Neural crest cell (in vitro differentiated cells): ENCODE measurements around the gene POLR1E. TPM values are rescaled to one million over a fixed set of nuclear protein-coding genes. Genes with fewer than 3 reads are reported as not detected.
A peak's percentile ranks its signal among the peaks of the same experiment; 100 is the strongest.

Experiments used
- DNase-seq: peaks from one replicate; pipeline ENCODE4 v3.0.0; 2021; ENCODE audit warnings: low read depth, mixed read lengths, low spot score
- H3K27ac Mint-ChIP-seq: one replicate; pipeline ENCODE4 v1.8.0; 2021; ENCODE audit warnings: mild to moderate bottlenecking, mixed read lengths; ENCODE audit not compliant: unreplicated experiment
- H3K27me3 Mint-ChIP-seq: 2 replicates; pipeline ENCODE4 v1.8.0; 2021; ENCODE audit warnings: low read depth, mild to moderate bottlenecking, mixed read lengths
- H3K36me3 Mint-ChIP-seq: 2 replicates; pipeline ENCODE4 v1.8.0; 2021; ENCODE audit warnings: low read depth, mild to moderate bottlenecking, mixed read lengths
- H3K4me1 Mint-ChIP-seq: 2 replicates; pipeline ENCODE4 v1.8.0; 2021; ENCODE audit warnings: mixed read lengths
- H3K4me3 Mint-ChIP-seq: one replicate; pipeline ENCODE4 v1.8.0; 2021; ENCODE audit warnings: mild to moderate bottlenecking, mixed read lengths
- H3K9me3 Mint-ChIP-seq: 2 replicates; pipeline ENCODE4 v1.8.0; 2021; ENCODE audit warnings: mixed read lengths
- CTCF ChIP-seq: fragments of 200-600 bp; sonication (generic); conservative IDR thresholded peaks from 2 replicates; pipeline ENCODE4 v1.5.0; 2021; ENCODE audit warnings: antibody characterized with exemption, mild to moderate bottlenecking
- total RNA-seq: library from RNA; stranded (reverse); gene quantifications from 2 replicates; pipeline ENCODE4 v1.2.1, GENCODE V29; 2021

POLR1E gene
- total RNA-seq, 1 donor from 2014 or later = 46.4 TPM

GRCh38 chr9:37520641-37521040, 34.9 kb downstream of the POLR1E start:
- peak overlapping the region; percentile 37 for H3K27ac Mint-ChIP-seq
- no peak overlapping the region for H3K4me3 Mint-ChIP-seq
- TF ChIP-seq CTCF = no peak
- H3K27me3 Mint-ChIP-seq = no peaks in the 10 kb centered on the region
- no peak for DNase-seq
- peaks cover 20% of the 10 kb centered on the region for H3K4me1 Mint-ChIP-seq
- H3K36me3 Mint-ChIP-seq = peaks cover 27% of the 10 kb centered on the region
- H3K9me3 Mint-ChIP-seq = no peaks in the 10 kb centered on the region

DNA sequence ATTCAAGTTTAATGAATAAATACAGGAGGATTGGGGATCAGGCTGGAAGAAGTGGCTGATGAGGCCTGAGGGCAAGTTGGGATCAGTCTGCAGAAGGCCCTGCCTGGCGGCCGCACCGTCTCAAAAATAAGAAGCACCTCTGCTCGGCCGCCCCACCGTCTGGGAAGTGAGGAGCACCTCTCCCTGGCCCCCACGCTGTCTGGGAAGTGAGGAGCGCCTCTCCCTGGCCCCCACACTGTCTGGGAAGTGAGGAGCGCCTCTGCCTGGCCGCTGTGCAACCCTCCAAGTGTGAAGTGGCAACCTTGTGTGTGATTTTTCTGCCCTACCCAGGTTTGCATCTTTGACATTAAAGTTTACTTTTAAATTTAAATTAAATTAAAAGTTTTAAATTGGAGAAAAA, 35.4 kb downstream of the POLR1E start:
- H3K9me3 Mint-ChIP-seq = no peaks in the 10 kb centered on the region
- no peak for DNase-seq
- H3K4me3 Mint-ChIP-seq = no peak overlapping the region
- no peak for TF ChIP-seq CTCF
- H3K27ac Mint-ChIP-seq = peak overlapping the region; percentile 37
- H3K36me3 Mint-ChIP-seq = peaks cover 27% of the 10 kb centered on the region
- no peaks in the 10 kb centered on the region for H3K27me3 Mint-ChIP-seq
- H3K4me1 Mint-ChIP-seq = peaks cover 20% of the 10 kb centered on the region

GRCh38 chr9:37522971-37523370, 37.2 kb downstream of the POLR1E start:
- H3K4me3 Mint-ChIP-seq = no peak overlapping the region
- no peaks in the 10 kb centered on the region for H3K9me3 Mint-ChIP-seq
- TF ChIP-seq CTCF = no peak
- H3K4me1 Mint-ChIP-seq = peaks cover 20% of the 10 kb centered on the region
- no peaks in the 10 kb centered on the region for H3K27me3 Mint-ChIP-seq
- no peak for DNase-seq
- no peak overlapping the region for H3K27ac Mint-ChIP-seq
- H3K36me3 Mint-ChIP-seq = peaks cover 34% of the 10 kb centered on the region

DNA sequence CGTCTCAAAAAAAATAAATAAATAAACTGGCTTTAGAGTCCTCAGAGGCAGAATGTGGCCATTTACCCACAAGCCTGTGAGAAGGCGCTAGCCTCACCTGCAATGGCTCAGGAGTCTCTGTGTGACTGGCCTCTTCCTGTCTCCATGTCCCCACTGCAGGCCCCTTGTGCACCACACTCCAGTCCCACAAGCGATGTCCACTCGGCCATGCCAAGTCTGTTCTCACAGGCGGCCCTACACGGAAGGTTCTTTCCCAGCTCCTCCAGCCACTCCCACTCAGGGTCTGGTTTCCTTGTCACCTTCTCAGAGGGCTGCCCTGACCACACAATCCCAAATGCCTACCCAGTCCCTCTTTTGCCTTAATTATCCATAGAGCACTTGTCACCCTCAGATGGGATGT, 38.2 kb downstream of the POLR1E start:
- Mint-ChIP-seq H3K4me3 (no peak overlapping the region), H3K27ac (no peak overlapping the region), H3K4me1 (peaks cover 26% of the 10 kb centered on the region), H3K36me3 (peaks cover 39% of the 10 kb centered on the region), H3K27me3 (no peaks in the 10 kb centered on the region), H3K9me3 (no peaks in the 10 kb centered on the region)
- no peak for DNase-seq
- no peak for TF ChIP-seq CTCF

- no peak for TF ChIP-seq CTCF
- no peak overlapping the region for H3K4me3 Mint-ChIP-seq
- DNase-seq = no peak
- peaks cover 9% of the 10 kb centered on the region for H3K4me1 Mint-ChIP-seq
- H3K36me3 Mint-ChIP-seq = peaks cover 31% of the 10 kb centered on the region
- no peaks in the 10 kb centered on the region for H3K9me3 Mint-ChIP-seq
- H3K27me3 Mint-ChIP-seq = no peaks in the 10 kb centered on the region
- H3K27ac Mint-ChIP-seq = peak overlapping the region; percentile 59
These were observed 43.1 kb downstream of the POLR1E start for GRCh38 chr9:37528652-37529471.
